ENCODE results near the gene SERINC2. TPM values are rescaled to one million over a fixed set of nuclear protein-coding genes. Genes with fewer than 3 reads are reported as not detected.
A peak's percentile ranks its signal among the peaks of the same experiment; 100 is the strongest.

Gene SERINC2
- total and polyA plus RNA-seq, 2 donors (not counting 1 experiment from before 2014, with no cell fraction given): 0.75 to 1.4 TPM

GRCh38 chr1:31433396-31433930, 20.4 kb downstream of the SERINC2 start:
- no peak for TF ChIP-seq CTCF (IDR thresholded peaks at IDR 0.05)
- TF ChIP-seq EZH2 (IDR thresholded peaks at IDR 0.05; ENCODE audit: borderline replicate concordance, insufficient read depth, low read depth, low read length, poor library complexity, severe bottlenecking): no peak
- peaks cover 6 to 19% of the 10 kb centered on the region in 2 donors for H3K4me1 ChIP-seq (ENCODE audit: control insufficient read depth in 2 of 2, insufficient read depth in 2 of 2, low read length in 2 of 2)
- Mint-ChIP-seq H3K9me3 (ENCODE audit: insufficient read depth) (no peaks in the 10 kb centered on the region), H3K4me1 (peaks cover 28% of the 10 kb centered on the region), H3K27ac (no peak overlapping the region), H3K27me3 (no peaks in the 10 kb centered on the region), H3K4me3 (peak overlapping the region; percentile 52)
- H3K9me3 ChIP-seq (ENCODE audit: control extremely low read depth in 1 of 3, control insufficient read depth in 2 of 3, insufficient read depth in 1 of 3, low read length in 2 of 3): no peaks in the 10 kb centered on the region
- DNase-seq: peak; percentile 11
- 95% methylated on average over 5 of the region's 6 CpGs for WGBS (ENCODE audit: insufficient coverage)
- no peaks in the 10 kb centered on the region for H3K36me3 ChIP-seq (replicated peaks in 1 of 2; ENCODE audit: control extremely low read depth in 1 of 2, control insufficient read depth in 1 of 2, extremely low read depth in 1 of 2, insufficient read depth in 2 of 2, low read length in 1 of 2)
- H4K20me1 ChIP-seq (ENCODE audit: control insufficient read depth, insufficient read depth, low read length, poor library complexity, severe bottlenecking): no peaks in the 10 kb centered on the region
- no peak overlapping the region for H3K9ac ChIP-seq (ENCODE audit: low read length)
- H3K27me3 ChIP-seq (replicated peaks in 1 of 4; ENCODE audit: control extremely low read depth in 1 of 4, control insufficient read depth in 3 of 4, insufficient read depth in 4 of 4, low read length in 3 of 4): no peaks in the 10 kb centered on the region
- H3K4me3 ChIP-seq (ENCODE audit: control extremely low read depth in 1 of 5, extremely low read depth in 1 of 5, insufficient read depth in 1 of 5, low read depth in 2 of 5, low read length in 4 of 5): no peak overlapping the region
- POLR2A ChIA-PET: no interaction called here
- H3K27ac ChIP-seq (ENCODE audit: low read length in 2 of 2): no peak overlapping the region
- no peak for ATAC-seq (ENCODE audit: low read depth)
- intact Hi-C loops (cut with micrococcal nuclease): no loop called here
- CTCF ChIA-PET: interaction anchor here (1.2 kb wide), 1 partner anchor 10 kb away, joined by 4 read pairs; no protein-coding TSS in a partner anchor
- H2AFZ ChIP-seq (ENCODE audit: insufficient read depth, low read depth, low read length, poor library complexity, severe bottlenecking): no peak overlapping the region
- H3K79me2 ChIP-seq (ENCODE audit: control insufficient read depth, insufficient read depth, low read length): no peaks in the 10 kb centered on the region
- no peak overlapping the region for H3K4me2 ChIP-seq (replicated peaks; ENCODE audit: low read depth, low read length, poor library complexity, severe bottlenecking)

DNA sequence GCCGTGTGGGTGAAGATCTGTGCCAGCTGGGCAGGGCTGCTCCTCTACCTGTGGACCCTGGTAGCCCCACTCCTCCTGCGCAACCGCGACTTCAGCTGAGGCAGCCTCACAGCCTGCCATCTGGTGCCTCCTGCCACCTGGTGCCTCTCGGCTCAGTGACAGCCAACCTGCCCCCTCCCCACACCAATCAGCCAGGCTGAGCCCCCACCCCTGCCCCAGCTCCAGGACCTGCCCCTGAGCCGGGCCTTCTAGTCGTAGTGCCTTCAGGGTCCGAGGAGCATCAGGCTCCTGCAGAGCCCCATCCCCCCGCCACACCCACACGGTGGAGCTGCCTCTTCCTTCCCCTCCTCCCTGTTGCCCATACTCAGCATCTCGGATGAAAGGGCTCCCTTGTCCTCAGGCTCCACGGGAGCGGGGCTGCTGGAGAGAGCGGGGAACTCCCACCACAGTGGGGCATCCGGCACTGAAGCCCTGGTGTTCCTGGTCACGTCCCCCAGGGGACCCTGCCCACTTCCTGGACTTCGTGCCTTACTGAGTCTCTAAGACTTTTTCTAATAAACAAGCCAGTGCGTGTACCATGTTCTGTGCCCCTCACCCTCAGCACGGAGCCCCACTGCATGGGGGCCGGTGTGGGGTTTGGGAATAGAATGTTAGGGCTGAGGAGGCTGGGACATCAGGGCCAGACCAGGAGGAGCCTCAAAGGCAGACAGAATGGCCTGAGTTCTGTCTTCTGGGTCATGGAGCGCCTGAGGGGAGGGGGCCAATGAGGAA, 21.3 kb downstream of the SERINC2 start:
- 74% methylated on average over 19 of the region's 21 CpGs for WGBS (ENCODE audit: insufficient coverage)
- TF ChIP-seq EZH2 (IDR thresholded peaks at IDR 0.05; ENCODE audit: borderline replicate concordance, insufficient read depth, low read depth, low read length, poor library complexity, severe bottlenecking) (no peak), CTCF (IDR thresholded peaks at IDR 0.05) (no peak)
- ATAC-seq (ENCODE audit: low read depth) (peak; percentile 51), DNase-seq (peak; percentile 24)
- H2AFZ ChIP-seq (ENCODE audit: insufficient read depth, low read depth, low read length, poor library complexity, severe bottlenecking): no peak overlapping the region
- no peaks in the 10 kb centered on the region for H3K9me3 Mint-ChIP-seq (ENCODE audit: insufficient read depth)
- peak overlapping the region; percentile 25 for H3K4me2 ChIP-seq (replicated peaks; ENCODE audit: low read depth, low read length, poor library complexity, severe bottlenecking)
- no peaks in the 10 kb centered on the region for H3K27me3 Mint-ChIP-seq
- peak overlapping the region; percentile 52 for H3K4me3 Mint-ChIP-seq
- POLR2A ChIA-PET: no interaction called here
- H3K36me3 ChIP-seq (replicated peaks in 1 of 2; ENCODE audit: control extremely low read depth in 1 of 2, control insufficient read depth in 1 of 2, extremely low read depth in 1 of 2, insufficient read depth in 2 of 2, low read length in 1 of 2): no peaks in the 10 kb centered on the region
- H3K9me3 ChIP-seq (ENCODE audit: control extremely low read depth in 1 of 3, control insufficient read depth in 2 of 3, insufficient read depth in 1 of 3, low read length in 2 of 3): no peaks in the 10 kb centered on the region
- no peak overlapping the region for H3K27ac ChIP-seq (ENCODE audit: low read length in 2 of 2)
- intact Hi-C loops (cut with micrococcal nuclease): no loop called here
- H3K4me1 Mint-ChIP-seq: peaks cover 31% of the 10 kb centered on the region
- H3K27me3 ChIP-seq (replicated peaks in 1 of 4; ENCODE audit: control extremely low read depth in 1 of 4, control insufficient read depth in 3 of 4, insufficient read depth in 4 of 4, low read length in 3 of 4): no peaks in the 10 kb centered on the region
- H3K9ac ChIP-seq (ENCODE audit: low read length): no peak overlapping the region
- H3K4me1 ChIP-seq (ENCODE audit: control insufficient read depth in 2 of 2, insufficient read depth in 2 of 2, low read length in 2 of 2): peaks cover 6 to 19% of the 10 kb centered on the region in 2 donors
- no peaks in the 10 kb centered on the region for H4K20me1 ChIP-seq (ENCODE audit: control insufficient read depth, insufficient read depth, low read length, poor library complexity, severe bottlenecking)
- H3K4me3 ChIP-seq (ENCODE audit: control extremely low read depth in 1 of 5, extremely low read depth in 1 of 5, insufficient read depth in 1 of 5, low read depth in 2 of 5, low read length in 4 of 5): no peak overlapping the region
- CTCF ChIA-PET: interaction anchor here (1.2 kb wide), 1 partner anchor 10 kb away, joined by 4 read pairs; no protein-coding TSS in a partner anchor
- no peaks in the 10 kb centered on the region for H3K79me2 ChIP-seq (ENCODE audit: control insufficient read depth, insufficient read depth, low read length)
- H3K27ac Mint-ChIP-seq: peak overlapping the region; percentile 83
